GM12875 (cell line): Measurements from ENCODE around the gene SIGLEC5.

Experiments used
- H3K4me3 ChIP-seq: one replicate; pipeline ENCODE4 v1.5.1; 2011; ENCODE audit warnings: low read depth, low read length, control low read depth
- CTCF ChIP-seq: IDR thresholded peaks from 2 replicates; pipeline ENCODE4 v1.5.1; 2011; ENCODE audit warnings: low read depth, mild to moderate bottlenecking, control low read depth, inconsistent platforms, low read length, moderate library complexity, borderline replicate concordance; ENCODE audit not compliant: insufficient read depth

SIGLEC5 gene

DNA sequence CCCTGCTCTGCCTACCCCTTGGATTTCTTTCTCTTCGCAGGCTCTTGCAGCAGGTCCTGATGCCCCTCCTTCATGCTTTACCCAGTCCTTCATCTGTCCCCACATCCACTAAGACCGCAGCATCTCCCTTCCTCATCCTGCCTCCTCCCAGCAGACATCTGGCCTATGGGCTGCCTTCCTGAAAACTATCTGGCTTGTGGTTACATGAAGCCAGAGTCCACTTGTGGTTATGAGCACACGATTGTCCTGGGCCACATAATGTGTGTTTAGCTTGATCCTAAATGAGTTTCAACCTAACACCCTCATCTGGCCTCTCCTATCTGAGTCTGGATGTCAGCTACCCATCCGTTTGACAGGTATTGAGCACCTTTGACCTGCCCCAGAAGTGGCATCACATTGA lies 64.6 kb downstream of the SIGLEC5 start:
- no peak overlapping the region for H3K4me3 ChIP-seq

GRCh38 chr19:51564791-51565190 lies 65.4 kb downstream of the SIGLEC5 start:
- TF ChIP-seq CTCF = peak; percentile 72
- no peak overlapping the region for H3K4me3 ChIP-seq

More for the DNA sequence above, 64.6 kb downstream of the SIGLEC5 start:
- TF ChIP-seq CTCF = no peak
